ENCODE measurements around the gene NUCKS1. TPM values are rescaled to one million over a fixed set of nuclear protein-coding genes. Genes with fewer than 3 reads are reported as not detected.

The NUCKS1 gene
- total RNA-seq, 1 donor from 2014 or later: 104 TPM

- H3K4me3 ChIP-seq (ENCODE audit: low read depth, low read length): no peak overlapping the region
- DNase-seq (ENCODE audit: low read depth): no peak
- no peak for TF ChIP-seq CTCF (conservative IDR thresholded peaks at IDR 0.05; ENCODE audit: low read depth, low read length)
These were observed 48.1 kb downstream of the NUCKS1 start for GRCh38 chr1:205701891-205702290.

GRCh38 chr1:205701420-205701819 lies 48.6 kb downstream of the NUCKS1 start:
- DNase-seq (ENCODE audit: low read depth): no peak
- H3K4me3 ChIP-seq (ENCODE audit: low read depth, low read length): no peak overlapping the region
- no peak for TF ChIP-seq CTCF (conservative IDR thresholded peaks at IDR 0.05; ENCODE audit: low read depth, low read length)

GRCh38 chr1:205700865-205701401 lies 49.0 kb downstream of the NUCKS1 start:
- H3K4me3 ChIP-seq (ENCODE audit: low read depth, low read length): no peak overlapping the region
- no peak for TF ChIP-seq CTCF (conservative IDR thresholded peaks at IDR 0.05; ENCODE audit: low read depth, low read length)
- no peak for DNase-seq (ENCODE audit: low read depth)

GRCh38 chr1:205699416-205699815 lies 50.6 kb downstream of the NUCKS1 start:
- no peak for TF ChIP-seq CTCF (conservative IDR thresholded peaks at IDR 0.05; ENCODE audit: low read depth, low read length)
- H3K4me3 ChIP-seq (ENCODE audit: low read depth, low read length): no peak overlapping the region
- no peak for DNase-seq (ENCODE audit: low read depth)

- no peak for TF ChIP-seq CTCF (conservative IDR thresholded peaks at IDR 0.05; ENCODE audit: low read depth, low read length)
- no peak overlapping the region for H3K4me3 ChIP-seq (ENCODE audit: low read depth, low read length)
- no peak for DNase-seq (ENCODE audit: low read depth)
These were observed 51.1 kb downstream of the NUCKS1 start for GRCh38 chr1:205698921-205699320.

- TF ChIP-seq CTCF (conservative IDR thresholded peaks at IDR 0.05; ENCODE audit: low read depth, low read length): no peak
- DNase-seq (ENCODE audit: low read depth): no peak
- H3K4me3 ChIP-seq (ENCODE audit: low read depth, low read length): no peak overlapping the region
These were observed 56.5 kb downstream of the NUCKS1 start for GRCh38 chr1:205693421-205693991.

- no peak overlapping the region for H3K4me3 ChIP-seq (ENCODE audit: low read depth, low read length)
- DNase-seq (ENCODE audit: low read depth): no peak
- no peak for TF ChIP-seq CTCF (conservative IDR thresholded peaks at IDR 0.05; ENCODE audit: low read depth, low read length)
These were observed 57.6 kb downstream of the NUCKS1 start for GRCh38 chr1:205692423-205692822.
